Stimulated activated CD4-positive, alpha-beta T cell treated with anti-CD3 and anti-CD28 coated beads, Interleukin-12 subunit alpha, Interleukin-12 subunit beta, amount 100 ng/mL, for 48 hours (primary cell): Measurements from ENCODE around the gene RPS6KC1.
"Not testable (repeated sequence)": the region's sequence is repeated elsewhere in the genome, so short reads cannot be mapped to it uniquely, and the experiment has no call there.

ENCODE experiments used
- DNase-seq, 3 donors: peaks; one replicate each; pipeline ENCODE4 v3.0.0-alpha.2; 2020; ENCODE audit warnings: low read depth in 2 of 3, low spot score in 1 of 3

RPS6KC1 gene

DNA sequence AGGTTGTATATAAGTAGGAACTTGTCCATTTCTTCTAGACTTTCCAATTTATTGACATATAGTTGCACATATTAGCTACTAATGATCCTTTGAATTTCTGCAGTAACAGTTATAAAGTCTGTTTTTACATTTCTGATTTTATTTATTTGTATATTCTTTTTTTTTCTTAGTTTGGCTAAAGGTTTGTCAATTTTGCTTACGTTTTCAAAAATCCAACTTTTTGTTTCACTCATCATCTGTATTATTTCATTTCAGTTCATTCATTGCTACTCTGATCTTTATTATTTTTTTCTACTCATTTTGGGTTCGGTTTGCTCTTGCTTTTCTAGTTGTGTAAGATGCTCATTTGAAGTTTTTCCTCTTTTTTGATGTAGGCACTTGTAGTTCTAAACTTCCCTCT, 97.9 kb downstream of the RPS6KC1 start:
- no peak for DNase-seq

DNA sequence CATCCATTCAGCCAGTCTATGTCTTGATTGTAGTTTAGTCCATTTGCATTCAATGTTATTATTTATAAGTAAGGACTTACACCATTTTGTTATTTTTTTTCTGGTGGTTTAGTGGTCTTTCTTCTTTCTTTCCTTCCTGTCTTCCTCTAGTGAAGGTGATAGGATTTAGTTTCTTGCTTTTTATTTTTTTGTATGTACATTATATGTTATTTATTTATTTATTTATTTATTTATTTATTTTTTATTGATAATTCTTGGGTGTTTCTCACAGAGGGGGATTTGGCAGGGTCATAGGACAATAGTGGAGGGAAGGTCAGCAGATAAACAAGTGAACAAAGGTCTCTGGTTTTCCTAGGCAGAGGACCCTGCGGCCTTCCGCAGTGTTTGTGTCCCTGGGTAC, 99.0 kb downstream of the RPS6KC1 start:
- DNase-seq = not testable (repeated sequence)

DNA sequence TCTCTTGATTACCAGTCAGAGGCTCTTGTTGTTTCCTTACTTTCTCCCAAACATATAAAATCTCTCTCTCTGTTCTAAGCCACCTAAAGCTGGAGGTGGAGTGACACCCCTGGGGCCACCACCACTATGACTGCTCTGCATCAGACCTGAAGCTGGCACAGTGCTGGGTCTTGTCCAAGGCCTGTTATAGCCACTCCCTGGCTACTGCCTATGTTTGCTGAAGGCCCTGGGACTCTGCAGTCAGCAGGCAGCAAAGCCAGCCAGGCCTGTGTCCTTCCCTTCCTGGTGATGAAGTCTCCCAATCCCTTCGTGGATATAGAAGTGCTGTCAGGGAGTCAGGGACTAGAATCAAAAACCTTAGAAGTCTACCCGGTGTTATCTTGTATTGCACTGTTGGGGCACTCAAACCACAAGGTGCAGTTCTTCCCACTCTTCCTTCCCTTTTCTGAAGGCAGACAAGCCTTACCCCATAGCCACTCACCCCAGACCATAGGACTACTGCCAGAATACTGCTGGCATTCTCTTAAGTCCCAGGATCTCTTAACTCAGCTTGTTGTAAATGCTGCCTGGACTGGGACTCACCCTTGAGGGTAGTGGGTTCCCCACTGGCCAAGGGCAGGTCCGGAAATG, 103.1 kb downstream of the RPS6KC1 start:
- DNase-seq = no peak

DNA sequence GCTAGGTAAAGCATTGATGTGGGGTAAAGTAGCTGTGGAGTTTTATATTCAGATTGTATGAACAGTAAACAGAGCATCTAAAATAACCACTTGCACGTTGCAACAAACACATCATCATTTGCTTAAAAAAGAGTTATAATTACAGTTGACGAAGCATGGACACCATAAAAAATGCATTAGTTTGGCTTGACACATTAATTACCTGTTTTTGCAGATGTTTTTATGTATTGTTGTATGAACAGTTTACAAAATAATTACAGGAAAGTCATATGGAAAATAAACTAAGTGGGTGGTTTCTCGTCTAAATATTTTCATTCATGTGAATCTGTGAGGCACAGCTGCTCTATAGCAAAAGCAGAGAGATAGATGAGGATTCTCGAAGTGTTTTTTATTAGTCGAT, 108.3 kb downstream of the RPS6KC1 start:
- no peak for DNase-seq

DNA sequence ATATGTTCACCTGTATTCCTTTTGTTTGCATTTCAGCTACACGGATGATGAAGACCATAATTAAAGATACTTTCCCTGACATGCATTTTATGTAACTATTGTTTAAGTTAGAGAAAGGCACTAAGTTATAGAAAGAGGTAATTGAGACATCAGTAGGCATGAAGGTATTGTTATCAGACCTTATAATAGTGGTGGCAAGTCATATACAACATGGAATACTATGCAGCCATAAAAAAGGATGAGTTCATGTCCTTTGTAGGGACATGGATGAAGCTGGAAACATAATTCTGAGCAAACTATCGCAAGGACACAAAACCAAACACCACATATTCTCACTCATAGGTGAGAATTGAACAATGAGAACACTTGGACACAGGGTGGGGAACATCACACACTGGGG, 109.4 kb downstream of the RPS6KC1 start:
- not testable (repeated sequence) for DNase-seq

DNA sequence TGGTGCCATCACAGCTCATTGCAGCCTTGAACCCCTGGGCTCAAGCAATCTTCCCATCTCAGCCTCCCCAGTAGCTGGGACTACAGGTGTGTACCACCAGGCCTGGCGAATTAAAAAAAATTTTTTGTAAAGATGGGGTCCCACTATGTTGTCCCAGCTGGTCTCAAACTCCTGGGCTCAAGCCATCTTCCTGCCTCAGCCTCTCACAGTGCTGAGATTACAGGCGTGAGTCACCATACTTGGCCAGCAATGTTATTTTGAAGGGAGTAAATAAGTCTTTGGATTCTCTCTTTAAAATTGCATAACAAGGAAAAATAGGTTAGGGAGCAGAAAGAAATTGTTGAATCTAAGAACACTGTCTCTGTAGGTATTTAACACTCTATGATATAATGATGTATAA, 111.3 kb downstream of the RPS6KC1 start:
- DNase-seq = no peak

DNA sequence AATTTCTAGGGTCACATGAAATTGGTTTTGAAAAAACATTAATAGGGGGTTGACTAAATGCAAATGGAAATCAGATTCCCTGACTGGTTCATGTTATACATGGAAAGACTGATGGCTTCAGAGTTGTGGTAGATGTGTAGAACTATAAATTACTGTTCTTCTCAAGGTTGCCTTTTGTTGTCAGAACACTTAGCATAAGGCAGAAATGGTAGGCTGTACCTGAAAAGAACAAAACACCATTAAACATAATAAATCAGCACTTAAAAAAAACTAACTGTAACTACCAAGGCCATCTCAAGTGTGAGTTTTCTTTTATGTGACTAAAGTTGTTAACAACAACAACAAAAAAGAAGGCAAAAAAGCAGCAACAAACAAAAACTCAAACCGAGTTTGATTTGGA, 111.8 kb downstream of the RPS6KC1 start:
- no peak for DNase-seq

DNA sequence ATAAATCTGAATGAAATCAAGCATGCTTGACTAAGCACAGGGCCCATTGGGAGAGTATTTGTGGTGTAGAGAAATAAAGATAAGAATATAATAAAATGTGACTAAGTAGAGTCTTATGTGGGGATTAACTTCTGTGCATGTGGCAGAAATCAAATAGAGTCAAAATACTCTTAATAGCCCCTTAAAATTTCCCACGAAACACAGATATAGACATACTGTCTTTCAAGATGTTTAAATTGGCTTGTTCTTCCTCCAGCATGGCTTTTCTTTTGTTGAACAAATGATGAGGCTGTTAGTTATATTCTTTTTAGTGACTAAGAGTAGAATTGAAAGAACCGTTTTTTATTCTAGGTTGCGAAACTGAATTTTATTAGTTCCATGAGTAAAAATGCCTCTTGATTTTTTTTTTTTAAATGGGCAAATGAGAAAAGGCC, 112.3 kb downstream of the RPS6KC1 start:
- DNase-seq = no peak

DNA sequence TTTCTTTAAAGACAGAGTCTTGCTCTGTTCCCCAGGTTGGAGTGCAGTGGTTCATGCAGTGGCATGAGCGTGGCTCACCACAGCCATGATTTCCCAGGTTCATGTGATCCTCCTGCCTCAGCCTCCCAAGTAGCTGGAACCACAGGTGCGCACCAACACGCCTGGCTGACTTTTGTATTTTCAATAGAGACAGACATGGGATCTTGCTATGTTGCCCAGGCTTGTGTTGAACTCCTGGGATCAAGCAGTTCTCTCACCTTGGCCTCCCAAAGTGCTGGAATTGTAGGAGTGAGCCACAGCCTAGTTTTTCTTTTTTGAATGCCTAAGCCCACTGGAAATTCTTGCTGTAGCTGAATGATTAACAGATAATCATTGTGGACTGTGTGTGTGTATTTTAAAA, 113.5 kb downstream of the RPS6KC1 start:
- no peak for DNase-seq

DNA sequence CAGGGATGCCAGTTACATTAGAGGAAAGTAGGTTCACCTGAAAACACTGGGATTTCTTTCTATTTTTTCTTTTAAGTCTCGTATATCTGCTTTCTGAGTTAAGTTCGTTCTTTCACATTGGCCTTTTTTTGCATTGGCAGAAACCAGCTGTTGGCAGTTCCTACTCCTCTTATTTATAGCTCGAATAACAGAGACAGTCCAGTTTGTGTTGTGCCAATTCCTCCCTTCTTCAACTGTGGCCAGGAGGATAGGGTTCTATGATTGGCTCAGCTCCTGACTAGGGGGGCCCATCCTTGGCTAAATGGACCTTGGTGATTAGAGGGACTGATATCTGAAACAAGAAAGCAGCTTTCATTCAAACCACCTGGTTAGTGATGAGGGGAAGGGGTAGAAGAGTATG, 115.8 kb downstream of the RPS6KC1 start:
- no peak for DNase-seq

DNA sequence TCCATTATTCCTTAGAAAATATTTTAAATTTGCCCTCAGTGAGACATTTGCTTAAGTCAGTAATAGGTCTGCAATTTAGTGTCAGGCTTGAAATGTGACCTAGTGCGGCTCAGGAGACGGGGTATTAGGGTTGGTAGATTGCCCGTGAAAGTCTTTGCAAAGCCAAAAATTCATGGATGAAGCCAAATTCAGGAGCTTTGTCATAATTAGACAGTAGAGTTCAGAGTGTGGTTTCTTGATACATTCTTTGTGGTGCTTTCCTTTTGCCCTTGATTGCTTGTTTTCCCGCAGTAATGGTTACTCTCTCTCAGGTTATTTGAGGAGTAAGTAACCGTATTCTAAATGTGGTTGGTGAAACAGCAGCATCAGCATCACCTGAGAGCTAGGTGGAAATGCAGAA, 120.7 kb downstream of the RPS6KC1 start:
- DNase-seq = no peak

DNA sequence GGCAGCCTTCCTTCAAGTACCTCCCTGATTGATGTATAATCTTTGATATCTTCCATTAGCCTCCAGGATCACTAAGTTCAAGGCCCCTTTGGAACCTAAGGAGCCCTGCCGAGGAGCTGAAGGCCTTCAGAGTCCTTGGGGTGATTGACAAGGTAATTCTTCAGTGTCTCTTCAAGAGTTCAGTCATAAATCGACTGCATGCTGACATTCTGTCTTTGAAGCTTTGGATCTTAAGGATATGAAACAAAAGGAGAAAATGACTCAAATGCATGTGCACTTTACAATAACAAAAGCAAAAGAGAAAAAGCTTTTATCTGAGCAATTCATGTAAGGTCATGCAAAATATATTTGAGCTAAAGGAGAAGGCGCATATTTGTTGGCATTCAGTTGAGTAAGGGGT, 125.3 kb downstream of the RPS6KC1 start:
- DNase-seq = no peak

DNA sequence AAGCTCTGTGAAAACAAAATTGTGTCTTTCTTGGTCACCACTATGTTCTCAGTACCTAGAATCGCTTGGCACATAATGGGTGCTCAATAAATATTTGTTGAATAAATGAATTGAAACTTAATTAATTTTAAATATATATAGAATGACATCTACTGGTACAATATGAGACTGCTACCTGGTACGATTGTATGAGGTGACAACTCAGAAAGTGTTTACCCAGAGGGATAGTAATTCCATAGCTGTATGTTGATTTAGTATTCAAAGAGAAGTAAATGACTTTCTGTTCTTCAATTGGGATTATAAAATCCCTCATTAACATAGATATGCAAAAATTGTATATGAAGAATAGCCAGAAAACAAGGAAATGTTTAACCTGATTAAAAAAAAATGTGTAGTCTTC, 128.7 kb downstream of the RPS6KC1 start:
- no peak for DNase-seq

DNA sequence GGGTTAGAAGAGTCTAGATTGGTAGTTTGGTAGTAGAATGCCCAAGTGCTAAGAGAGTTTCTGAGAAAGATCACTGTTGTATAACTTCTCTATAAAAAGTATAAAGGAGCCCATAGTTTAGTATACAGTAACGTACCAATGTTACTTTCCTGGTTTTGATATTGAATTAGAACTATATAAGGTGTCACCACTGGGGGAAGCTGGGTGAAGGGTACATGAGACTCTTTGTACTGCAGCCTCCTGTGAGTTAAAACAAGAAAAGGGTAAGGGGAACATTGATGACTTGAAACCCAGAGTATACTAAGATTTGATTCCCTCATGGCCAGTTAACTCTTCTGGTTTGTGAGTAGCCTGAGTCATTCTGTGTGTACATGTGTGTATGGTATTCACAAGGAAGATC, 129.8 kb downstream of the RPS6KC1 start:
- DNase-seq = no peak

DNA sequence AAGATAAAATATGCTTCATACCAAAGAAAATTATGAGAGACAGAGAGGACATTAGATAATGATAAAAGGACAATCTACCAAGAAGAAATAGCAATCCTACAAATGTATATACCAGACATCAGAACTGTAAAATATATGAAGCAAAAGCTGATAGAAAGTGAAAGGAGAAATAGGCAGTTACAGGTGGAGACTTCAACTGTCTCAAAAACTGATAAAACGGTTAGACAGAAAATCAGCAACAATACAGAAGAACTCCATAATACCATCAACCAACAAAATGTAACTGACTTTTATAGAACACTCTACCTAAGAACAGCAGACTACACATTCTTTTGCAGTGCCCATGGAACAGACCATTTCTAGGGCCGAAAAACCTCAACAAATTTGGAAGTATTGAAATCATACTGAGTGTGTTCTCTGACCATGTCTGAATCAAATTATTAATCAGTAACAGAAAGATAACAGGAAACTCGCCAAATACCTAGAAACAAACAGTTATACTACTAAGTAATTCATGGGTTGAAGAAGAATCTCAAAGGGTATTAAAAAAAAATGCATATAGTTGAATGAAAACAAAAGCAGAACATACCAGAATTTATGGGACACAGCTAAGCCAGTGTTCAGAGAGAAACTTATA, 132.1 kb downstream of the RPS6KC1 start:
- no peak for DNase-seq

DNA sequence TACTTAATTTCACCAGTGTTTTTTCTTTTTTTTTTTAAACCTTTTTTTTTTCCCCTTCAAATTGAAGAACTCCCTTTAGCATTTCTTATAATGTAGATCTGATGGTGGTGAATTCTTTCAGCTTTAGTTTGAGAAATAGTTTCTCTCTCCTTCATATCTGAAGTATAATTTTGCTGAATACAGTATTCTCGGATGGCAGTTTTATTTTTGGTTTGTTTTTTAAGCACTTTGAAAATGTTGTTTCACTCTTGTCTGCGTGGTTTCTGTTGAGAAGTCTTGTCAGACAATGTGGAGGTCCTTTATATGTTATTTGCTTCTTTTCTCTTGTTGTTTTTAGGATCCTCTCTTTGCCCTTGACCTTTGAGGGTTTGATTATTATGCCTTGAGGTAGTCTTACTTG, 135.1 kb downstream of the RPS6KC1 start:
- no peak for DNase-seq

DNA sequence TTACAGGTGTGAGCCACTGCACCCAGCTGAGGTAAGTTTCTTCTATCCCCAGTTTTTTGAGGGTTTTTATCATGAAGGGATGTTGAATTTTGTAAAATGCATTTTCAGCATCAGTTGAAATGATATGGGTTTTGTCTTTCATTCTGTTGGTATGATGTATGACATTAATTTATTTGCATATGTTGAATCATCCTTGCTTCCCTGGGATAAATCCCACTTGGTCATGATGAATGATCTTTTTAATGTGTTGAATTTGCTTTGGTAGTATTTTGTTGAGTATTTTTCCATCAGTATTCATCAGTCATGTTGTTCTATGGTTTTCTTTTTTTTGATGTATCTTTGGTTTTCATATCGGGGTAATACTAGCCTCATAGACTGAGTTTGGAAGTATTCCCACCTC, 141.0 kb downstream of the RPS6KC1 start:
- no peak for DNase-seq

DNA sequence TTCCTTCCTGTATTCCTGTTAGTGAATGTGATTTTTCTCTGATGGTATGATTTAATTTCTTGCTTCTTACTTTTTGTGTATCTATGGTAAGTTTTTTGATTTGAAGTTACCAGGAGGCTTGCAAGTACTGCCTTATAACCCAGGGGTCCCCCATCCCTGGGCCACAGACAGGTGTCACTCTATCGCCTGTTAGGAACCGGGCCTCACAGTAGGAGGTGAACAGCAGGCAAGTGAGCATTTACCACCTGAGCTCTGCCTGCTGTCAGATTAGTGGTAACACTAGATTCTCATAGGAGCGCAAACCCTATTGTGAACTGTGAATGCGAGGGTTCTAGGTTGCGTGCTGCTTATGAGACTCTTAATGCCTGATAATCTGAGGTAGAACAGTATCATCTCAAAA, 143.3 kb downstream of the RPS6KC1 start:
- no peak for DNase-seq

DNA sequence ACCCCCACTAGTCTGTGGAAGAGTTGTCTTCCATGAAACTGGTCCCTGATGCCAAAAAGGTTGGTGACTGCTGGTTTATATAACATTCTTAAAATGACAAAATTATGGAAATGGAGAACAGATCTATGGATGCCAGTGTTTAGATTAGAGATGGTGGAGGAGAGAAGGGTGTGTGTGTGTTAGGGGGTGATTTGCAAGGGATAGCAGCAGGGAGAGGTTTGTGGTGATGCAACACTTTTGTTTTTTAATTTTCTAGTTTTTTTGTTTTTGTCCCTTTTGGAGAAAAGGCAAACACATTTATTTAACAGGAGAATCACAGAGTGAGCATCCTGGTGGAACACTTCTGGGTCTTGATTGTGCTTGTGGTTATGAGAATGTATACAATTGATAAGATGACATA, 143.8 kb downstream of the RPS6KC1 start:
- DNase-seq = no peak

DNA sequence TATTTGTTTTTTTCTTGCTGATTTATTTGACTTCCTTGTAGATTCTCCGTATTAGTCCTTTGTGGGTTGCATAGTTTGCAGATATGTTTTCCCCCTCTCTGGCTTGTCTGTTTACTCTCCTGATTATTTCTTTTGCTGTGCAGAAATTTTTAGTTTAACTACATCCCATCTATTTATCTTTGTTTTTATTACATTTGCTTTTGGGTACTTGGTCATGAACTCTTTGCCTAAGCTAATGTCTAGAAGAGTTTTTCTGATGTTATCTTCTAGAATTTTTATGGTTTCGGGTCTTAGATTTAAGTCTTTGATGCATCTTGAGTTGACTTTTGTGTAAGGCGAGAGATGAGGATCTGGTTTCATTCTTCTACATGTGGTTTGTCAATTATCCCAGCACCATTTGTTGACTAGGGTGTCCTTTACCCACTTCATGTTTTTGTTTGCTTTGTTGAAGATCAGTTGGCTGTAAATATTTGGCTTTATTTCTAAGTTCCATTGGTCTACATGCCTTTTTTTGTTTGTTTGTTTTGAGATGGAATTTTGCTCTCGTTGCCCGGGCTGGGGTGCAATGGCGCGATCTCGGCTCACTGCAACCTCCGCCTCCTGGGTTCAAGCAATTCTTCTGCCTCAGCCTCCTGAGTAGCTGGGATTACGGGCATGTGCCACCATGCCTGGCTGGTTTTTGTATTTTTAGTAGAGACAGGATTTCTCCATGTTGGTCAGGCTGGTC, 145.4 kb downstream of the RPS6KC1 start:
- DNase-seq = not testable (repeated sequence)

DNA sequence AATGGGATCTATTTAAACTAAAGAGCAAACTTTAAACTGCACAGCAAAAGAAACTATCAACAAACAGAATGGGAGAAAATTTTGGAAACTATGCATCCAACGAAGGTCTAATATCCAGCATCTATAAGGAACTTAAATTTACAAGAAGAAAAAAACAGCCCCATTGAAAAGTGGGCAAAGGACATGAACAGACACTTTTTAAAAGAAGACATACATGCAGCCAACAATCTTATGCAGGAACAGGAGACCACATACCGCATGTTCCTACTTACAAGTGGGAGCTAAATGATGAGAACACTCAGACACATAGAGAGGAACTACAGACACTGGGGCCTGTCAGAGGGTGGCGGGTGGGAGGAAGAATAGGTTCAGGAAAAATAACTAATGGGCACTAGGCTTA, 149.6 kb downstream of the RPS6KC1 start:
- DNase-seq = no peak

DNA sequence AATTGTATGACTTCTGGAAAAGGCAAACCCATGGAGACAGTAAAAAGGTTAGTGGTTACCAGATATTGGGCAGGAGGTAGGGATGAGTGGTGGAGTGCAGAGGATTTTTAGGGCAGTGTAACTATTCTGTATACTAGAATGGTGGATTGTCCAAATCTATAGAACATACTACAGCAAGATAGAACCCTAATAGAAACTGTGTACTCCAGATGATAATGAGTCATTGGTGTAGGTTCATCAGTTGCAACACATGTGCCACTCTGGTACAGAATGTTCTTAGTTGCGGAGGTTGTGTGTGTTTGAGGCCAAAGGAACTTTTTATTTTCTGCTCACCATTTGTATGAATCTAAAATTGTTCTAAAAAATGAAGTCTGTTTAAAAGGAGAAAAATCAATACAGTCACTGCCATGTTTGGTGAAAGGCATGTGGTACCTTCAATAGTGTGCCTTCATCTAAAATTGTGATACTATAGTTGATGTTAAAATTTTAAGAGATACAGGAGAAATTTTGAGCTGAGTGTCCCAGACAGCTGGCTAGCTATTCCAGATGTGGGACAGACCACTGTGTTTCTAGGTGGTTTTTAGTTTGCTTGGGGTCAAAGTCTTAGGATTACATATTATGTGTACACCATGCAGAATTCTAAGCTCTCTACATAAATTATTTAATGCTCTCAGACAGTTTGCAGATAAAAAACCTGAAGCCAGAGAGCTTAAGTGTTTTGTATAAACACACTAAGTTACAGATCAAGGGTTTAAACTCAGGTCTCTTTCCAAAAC, 150.5 kb downstream of the RPS6KC1 start:
- DNase-seq = no peak
